ENCODE measurements around the gene TRMT61A. TPM values are rescaled to one million over a fixed set of nuclear protein-coding genes. Genes with fewer than 3 reads are reported as not detected.
A peak's percentile ranks its signal among the peaks of the same experiment; 100 is the strongest.

TRMT61A gene
- total and polyA plus RNA-seq, 2 of the 13 experiments (the other 11 are each of a cell fraction or from before 2014, with no cell fraction given) = 6.5 to 13.6 TPM

GRCh38 chr14:103528587-103529382, at the start of gene TRMT61A (continued):
- no peak; the same call in 1 of the 2 replicates for TF ChIP-seq CAMTA2 (CRISPR knock-in tag; IDR thresholded peaks at IDR 0.05; ENCODE audit: borderline replicate concordance)
- TF ChIP-seq ZNF275 (CRISPR knock-in tag; IDR thresholded peaks at IDR 0.05; ENCODE audit: borderline replicate concordance) = no peak
- no peak for TF ChIP-seq ZNF781 (CRISPR knock-in tag; IDR thresholded peaks at IDR 0.05; ENCODE audit: borderline replicate concordance, not compliant biosample characterization)
- 0 out of 2 replicates have a peak, but pooled peaks have one; percentile 9 for TF ChIP-seq NCOA2 (CRISPR knock-in tag; IDR thresholded peaks at IDR 0.05)
- peak; percentile 71; the same call in 1 of the 2 replicates for TF ChIP-seq ZNF431 (CRISPR knock-in tag; IDR thresholded peaks at IDR 0.05; ENCODE audit: borderline replicate concordance, low read depth)
- no peak for TF ChIP-seq ZNF556 (CRISPR knock-in tag; IDR thresholded peaks at IDR 0.05; ENCODE audit: borderline replicate concordance)
- no peak for TF ChIP-seq CHD4 (IDR thresholded peaks at IDR 0.05; ENCODE audit: borderline replicate concordance, low read length)
- TF ChIP-seq ZNF768 (CRISPR knock-in tag; IDR thresholded peaks at IDR 0.05) = peak; percentile 91
- no peak; the same call in 1 of the 2 replicates for TF ChIP-seq DZIP1 (CRISPR knock-in tag; IDR thresholded peaks at IDR 0.05)
- peak; percentile 85 for TF ChIP-seq KAT8 (CRISPR knock-in tag; IDR thresholded peaks at IDR 0.05)
- no peak for TF ChIP-seq ATF4 (CRISPR knock-in tag; IDR thresholded peaks at IDR 0.05)
- TF ChIP-seq HDAC2 (CRISPR knock-in tag; IDR thresholded peaks at IDR 0.05) = peak; percentile 36; the same call in 1 of the 2 replicates
- no peak for TF ChIP-seq ZNF335 (CRISPR knock-in tag; IDR thresholded peaks at IDR 0.05)
- peak; percentile 62; the same call in 1 of the 2 replicates for TF ChIP-seq ATF7-NPFF (CRISPR knock-in tag; IDR thresholded peaks at IDR 0.05; ENCODE audit: low read depth)
- TF ChIP-seq MLLT10 (CRISPR knock-in tag; IDR thresholded peaks at IDR 0.05) = no peak
- TF ChIP-seq PCBP2 (optimal IDR thresholded peaks at IDR 0.05; ENCODE audit: low read depth, low read length, poor library complexity, severe bottlenecking) = no peak
- peak; percentile 68; the same call in 1 of the 2 replicates for TF ChIP-seq ZNF281 (CRISPR knock-in tag; IDR thresholded peaks at IDR 0.05; ENCODE audit: borderline replicate concordance)
- no peak for TF ChIP-seq SNAPC2 (CRISPR knock-in tag; IDR thresholded peaks at IDR 0.05)
- TF ChIP-seq ZNF816 (CRISPR knock-in tag; IDR thresholded peaks at IDR 0.05; ENCODE audit: borderline replicate concordance) = no peak
- TF ChIP-seq PRMT3 (CRISPR knock-in tag; IDR thresholded peaks at IDR 0.05; ENCODE audit: borderline replicate concordance, low read depth) = no peak
- TF ChIP-seq ZNF720 (CRISPR knock-in tag; IDR thresholded peaks at IDR 0.05) = no peak
